AG04449 (cell line): ENCODE data around the gene FHIT.

Experiments
- CTCF ChIA-PET: fragments of 350-600 bp; formaldehyde crosslinking; extraction: SDS; loops from one replicate; lab custom pipeline; 2021; ENCODE audit warnings: antibody characterized with exemption; lab: Yijun Ruan, JAX
- POLR2A ChIA-PET: fragments of 400-600, 350-600 bp; formaldehyde crosslinking; extraction: SDS; loops from one replicate; lab custom pipeline; 2020; ENCODE audit warnings: antibody characterized with exemption, inconsistent platforms; lab: Yijun Ruan, JAX
- DNase-seq: peaks from one replicate; pipeline ENCODE4 v3.0.0-alpha.2; 2010; ENCODE audit warnings: low read depth, low spot score
- H3K4me3 ChIP-seq: 2 replicates; pipeline ENCODE4 v1.5.1; 2011; ENCODE audit warnings: low read depth, mild to moderate bottlenecking, control low read depth, low read length
- CTCF ChIP-seq: IDR thresholded peaks from one replicate; pipeline ENCODE4 v1.5.1; 2011; ENCODE audit warnings: mild to moderate bottlenecking, moderate library complexity, low read length, control low read depth, inconsistent platforms; ENCODE audit not compliant: insufficient read depth; ENCODE audit errors: missing control alignments

The FHIT gene

GRCh38 chr3:59717679-59718205 lies 1533.5 kb downstream of the FHIT start:
- TF ChIP-seq CTCF, result no peak
- CTCF ChIA-PET, result no interaction called here
- no peak for DNase-seq
- POLR2A ChIA-PET, result no interaction called here
- no peak overlapping the region for H3K4me3 ChIP-seq

GRCh38 chr3:59714066-59714465 lies 1537.2 kb downstream of the FHIT start:
- ChIA-PET POLR2A (no interaction called here), CTCF (no interaction called here)
- TF ChIP-seq CTCF, result no peak
- DNase-seq, result no peak
- H3K4me3 ChIP-seq, result no peak overlapping the region

GRCh38 chr3:59710554-59710953 lies 1540.7 kb downstream of the FHIT start:
- H3K4me3 ChIP-seq, result no peak overlapping the region
- no peak for DNase-seq
- CTCF ChIA-PET, result no interaction called here
- TF ChIP-seq CTCF, result no peak
- POLR2A ChIA-PET, result no interaction called here

- TF ChIP-seq CTCF, result no peak
- POLR2A ChIA-PET, result no interaction called here
- no peak for DNase-seq
- CTCF ChIA-PET, result no interaction called here
- no peak overlapping the region for H3K4me3 ChIP-seq
These were observed 1541.3 kb downstream of the FHIT start for GRCh38 chr3:59709702-59710553.

GRCh38 chr3:59708202-59708601 lies 1543.0 kb downstream of the FHIT start:
- CTCF ChIA-PET, result no interaction called here
- no peak for TF ChIP-seq CTCF
- H3K4me3 ChIP-seq, result no peak overlapping the region
- POLR2A ChIA-PET, result no interaction called here
- no peak for DNase-seq

GRCh38 chr3:59704292-59704691 lies 1547.0 kb downstream of the FHIT start:
- ChIA-PET POLR2A (no interaction called here), CTCF (no interaction called here)
- H3K4me3 ChIP-seq, result no peak overlapping the region
- no peak for DNase-seq
- no peak for TF ChIP-seq CTCF
